COR-L47 (cell line): ENCODE measurements around the gene DGCR8.

Experiments
- DNase-seq: peaks from one replicate; lab custom pipeline; 2025; lab: John Stamatoyannopoulos, UW

DGCR8 gene

DNA sequence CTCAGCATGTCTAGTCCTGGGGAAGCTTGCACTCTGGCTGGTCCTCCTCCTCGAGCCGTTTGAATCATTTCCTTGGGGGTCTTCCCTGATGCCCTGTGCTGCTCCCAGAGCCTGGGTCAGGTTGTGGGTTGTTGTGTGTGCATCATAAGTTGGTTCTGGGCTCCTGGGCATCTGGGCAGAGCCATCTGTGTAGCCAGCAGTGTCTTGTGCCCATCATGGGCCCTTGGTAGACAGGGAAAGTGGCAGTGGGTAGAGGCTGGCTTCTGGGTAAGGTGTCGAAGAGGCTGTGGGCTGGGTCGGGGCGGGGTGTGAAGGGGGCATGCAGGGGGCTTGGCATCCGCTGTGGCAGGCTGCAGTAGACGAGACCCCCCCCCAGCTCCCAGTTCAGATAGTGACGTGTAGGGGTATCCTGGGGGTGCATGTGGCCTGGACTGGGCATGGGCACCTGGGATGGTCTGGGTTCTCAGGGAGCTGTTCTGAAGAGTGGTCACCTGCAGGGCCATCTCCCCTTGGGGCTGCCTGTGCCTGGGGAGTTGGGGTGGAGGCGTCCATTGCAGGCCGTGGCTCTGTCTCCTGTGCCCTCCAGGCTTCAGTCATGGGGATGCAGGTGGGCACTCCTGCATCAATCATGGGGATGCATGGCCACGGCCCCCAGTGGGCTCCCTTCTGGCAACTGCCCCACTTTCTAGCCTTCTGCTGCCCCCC is 44.2 kb downstream of the DGCR8 start:
- no peak for DNase-seq

DNA sequence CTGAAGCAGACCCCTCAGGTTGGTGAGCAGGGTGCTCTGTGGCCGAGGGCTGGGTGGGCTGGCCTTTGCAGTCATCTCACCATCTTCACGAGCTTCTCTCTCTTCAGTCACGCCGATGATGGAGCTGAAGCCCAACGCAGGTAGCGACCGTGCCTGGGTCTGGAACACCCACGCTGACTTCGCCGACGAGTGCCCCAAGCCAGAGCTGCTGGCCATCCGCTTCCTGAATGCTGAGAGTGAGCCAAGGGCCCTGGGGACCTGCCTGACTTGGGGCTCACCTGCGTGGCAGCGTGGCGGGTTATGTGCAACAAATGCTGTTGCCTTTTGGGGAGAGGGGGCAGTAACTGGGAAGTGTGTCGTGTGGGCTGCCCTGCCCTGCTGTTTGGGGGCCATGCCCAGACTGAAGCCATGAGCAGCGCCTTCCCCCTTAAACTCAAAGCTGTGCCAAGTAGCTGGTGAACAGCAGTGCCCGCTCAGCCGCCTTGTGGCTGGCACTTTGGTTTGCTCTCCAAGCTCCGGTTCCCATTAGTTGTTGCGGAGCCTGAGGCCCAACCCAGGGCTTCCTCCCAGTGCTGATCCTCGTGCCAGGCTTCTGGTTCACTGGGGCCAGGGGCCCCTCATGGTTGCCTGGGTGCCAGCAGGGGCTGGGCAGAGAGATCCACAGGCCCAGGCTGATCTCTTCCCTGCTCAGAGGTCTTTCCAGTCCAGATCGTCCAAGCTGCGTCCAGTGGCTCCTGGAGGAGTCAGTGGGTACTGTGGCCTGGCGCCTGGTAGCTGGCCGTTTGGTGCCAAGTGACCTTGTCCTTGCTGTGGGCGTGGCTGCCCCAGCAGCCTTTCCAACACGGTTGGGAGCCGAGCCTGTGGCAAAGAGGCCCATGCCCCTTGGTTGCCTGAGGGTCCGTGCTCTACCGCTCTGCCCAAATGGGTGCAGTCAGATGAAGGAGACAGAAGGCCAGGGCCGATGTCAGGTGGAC is 45.4 kb downstream of the DGCR8 start:
- DNase-seq: no peak

DNA sequence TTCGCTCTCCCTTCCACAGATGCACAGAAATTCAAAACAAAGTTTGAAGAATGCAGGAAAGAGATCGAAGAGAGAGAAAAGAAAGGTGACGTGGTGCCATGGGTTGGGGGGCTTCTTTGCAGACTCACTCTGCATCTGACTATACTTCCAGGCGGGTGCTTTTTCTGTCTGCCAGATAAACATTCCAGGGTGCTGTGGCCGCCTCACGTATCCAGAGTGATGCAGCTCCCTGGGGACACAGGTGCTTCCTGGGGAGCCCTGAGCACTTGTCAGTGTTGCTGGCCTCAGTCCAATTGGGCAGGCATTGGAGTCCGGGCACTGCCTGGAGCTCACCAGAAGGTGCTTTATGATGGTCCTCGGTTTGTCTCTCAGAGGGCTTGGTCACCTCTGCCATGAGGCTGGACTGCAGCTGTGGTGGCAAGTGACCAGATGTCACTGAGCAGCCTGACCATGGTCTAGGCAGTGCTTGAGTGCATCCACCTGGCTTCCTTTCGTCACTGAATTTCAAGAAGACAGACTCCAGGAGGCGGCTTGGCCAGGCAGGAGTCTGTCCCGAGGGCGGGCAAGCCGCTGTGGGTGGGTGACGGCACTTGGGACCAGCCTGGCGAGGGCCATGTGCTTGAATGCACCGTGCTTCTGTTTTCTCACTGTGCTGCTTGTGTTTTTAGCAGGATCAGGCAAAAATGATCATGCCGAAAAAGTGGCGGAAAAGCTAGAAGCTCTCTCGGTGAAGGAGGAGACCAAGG is 46.4 kb downstream of the DGCR8 start:
- DNase-seq: no peak

DNA sequence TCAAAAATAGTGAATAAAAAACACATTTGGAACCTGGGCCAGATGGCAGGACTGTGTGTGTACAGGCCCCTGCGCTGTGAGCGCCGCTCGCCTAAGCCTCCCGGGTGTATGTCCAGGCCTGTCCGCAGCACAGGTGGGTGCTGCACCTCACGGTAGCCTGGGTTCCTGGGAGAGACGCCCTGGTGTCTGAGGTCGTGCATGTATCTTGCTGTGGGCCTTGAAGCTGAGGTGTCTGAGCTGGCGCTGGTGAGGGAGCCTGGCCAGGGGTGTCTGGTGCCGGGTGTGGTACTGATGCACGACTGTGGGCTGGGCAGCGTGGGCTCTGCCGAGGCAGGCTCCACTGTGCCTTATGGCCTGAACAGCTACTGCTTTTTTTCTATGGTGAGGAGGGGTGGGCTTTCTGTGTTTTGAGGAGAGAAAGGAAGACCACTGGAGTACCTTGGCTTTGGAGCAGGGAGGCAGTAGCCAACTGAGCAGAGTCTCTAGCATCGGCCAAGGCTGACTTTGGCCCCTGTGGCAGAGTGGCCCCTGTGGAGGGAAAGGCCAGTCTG is 47.4 kb downstream of the DGCR8 start:
- DNase-seq: no peak

DNA sequence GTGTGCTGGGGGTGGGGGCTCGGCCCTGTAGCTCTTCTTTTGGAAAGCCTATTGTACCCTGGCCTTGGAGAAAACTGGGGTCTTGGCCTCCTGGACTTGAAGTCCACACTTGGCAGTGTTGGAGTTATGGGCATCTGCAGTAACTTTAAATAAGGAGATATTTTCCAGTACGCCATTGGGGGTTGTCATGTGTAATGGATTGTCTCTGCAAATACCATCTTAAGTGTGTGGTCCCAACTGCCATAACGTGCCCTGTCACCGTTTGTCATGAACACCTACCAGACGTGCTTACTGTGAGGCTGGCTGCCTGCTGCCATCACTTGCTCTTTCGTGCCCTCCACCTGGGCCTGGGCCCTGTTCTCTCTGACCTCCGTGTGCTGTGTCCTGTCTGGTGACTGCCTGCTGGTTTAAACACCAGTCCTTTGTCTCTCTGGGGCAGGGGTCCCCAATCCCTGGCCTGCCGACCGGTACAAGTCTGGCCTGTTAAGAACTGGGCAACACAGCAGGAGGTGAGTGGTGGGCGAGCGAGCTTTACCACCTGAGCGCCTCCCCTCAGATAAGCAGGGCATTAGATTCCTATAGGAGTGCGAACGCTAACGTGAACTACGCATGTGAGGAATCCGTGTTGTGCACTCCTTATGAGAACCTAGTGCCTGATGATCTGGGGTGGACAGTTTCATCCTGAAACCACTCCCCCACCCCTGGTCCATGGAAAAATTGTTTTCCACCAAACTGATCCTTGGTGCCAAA is 48.0 kb downstream of the DGCR8 start:
- no peak for DNase-seq

DNA sequence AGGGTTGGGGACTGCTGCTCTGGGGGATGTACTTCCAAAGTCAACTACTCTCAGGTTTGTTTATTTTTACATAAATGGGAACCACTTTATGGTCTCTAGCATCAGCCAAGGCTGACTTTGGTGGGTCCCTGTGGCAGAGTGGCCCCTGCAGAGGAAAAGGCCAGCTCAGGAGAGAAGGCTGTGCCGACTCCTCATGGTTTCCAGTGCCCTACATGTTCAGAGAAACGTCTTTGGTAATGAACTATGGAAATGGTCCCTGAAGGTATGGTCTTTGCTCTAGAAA is 48.5 kb downstream of the DGCR8 start:
- no peak for DNase-seq

DNA sequence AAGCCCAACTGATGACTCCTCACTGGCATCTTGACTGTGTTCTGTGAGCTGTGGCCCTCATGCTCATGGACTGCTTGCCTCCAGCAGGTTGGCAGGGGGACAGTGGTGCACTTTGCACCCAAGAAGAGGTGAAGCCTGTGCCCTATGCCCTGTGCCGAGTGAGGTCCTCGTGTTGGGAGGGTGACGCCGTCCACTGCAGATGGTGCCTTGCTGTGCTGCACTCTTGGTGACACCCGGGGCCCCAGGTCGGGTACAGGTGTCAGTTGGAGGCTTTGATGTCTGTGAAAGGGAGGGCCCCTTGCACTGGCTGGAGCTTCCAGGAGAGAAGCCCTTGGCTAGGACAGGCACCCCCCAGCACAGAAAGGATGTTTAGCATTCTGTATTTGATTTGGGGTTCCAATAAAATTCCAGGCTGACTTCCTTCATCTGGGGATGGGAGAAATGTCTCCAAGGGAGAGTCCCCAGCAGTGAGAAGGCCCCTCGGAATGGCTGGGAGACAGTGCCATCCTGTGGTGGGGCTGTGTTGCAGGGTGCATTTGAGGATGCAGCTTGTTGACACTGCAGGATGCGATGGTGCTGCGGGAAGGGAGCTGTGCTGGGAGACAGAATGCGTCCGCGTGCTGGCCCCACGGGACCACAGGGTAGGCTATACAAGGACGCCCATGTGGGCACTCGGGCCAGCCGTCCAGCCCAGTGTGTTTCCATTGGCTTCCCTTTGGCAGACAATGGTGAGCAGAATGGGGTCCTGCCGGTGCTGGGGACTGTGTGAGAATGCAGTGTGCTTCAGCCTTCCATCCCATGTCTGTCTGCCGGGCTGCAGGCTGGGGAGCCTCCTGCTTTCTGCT is 49.1 kb downstream of the DGCR8 start:
- no peak for DNase-seq

DNA sequence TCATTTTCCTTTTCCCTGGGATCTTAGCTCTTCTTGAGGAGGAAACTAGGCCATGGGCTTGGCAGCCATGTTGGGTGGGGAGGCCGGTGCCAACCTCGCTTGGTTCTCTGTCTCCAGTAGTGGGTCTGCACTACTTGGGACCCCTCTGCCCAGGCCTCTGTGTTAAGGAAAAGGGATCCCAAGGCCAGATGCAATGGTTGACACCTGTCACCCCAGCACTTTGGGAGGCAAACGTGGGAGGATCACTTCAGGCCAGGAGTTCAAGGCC is 49.6 kb downstream of the DGCR8 start:
- DNase-seq: no peak

DNA sequence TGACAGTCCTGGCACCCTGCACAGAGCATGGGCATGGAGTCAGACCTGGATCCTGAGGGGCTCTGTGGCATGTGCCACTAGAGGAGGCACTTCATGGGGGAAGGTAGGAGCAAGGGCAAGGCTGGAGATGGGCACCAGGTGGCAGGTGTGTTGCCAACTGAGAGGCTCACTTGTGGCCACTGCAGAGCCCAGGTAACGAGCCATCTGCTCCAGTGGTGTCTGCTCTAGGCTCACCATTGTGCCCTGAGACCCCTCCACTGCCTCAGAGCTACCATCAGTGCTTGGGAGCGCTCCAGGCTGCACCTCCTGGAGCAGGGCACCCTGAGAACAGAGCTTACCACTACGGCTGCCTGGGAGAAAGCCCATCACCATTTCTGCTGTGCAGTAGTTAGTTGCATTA is 50.3 kb downstream of the DGCR8 start:
- peak; percentile 58 for DNase-seq

DNA sequence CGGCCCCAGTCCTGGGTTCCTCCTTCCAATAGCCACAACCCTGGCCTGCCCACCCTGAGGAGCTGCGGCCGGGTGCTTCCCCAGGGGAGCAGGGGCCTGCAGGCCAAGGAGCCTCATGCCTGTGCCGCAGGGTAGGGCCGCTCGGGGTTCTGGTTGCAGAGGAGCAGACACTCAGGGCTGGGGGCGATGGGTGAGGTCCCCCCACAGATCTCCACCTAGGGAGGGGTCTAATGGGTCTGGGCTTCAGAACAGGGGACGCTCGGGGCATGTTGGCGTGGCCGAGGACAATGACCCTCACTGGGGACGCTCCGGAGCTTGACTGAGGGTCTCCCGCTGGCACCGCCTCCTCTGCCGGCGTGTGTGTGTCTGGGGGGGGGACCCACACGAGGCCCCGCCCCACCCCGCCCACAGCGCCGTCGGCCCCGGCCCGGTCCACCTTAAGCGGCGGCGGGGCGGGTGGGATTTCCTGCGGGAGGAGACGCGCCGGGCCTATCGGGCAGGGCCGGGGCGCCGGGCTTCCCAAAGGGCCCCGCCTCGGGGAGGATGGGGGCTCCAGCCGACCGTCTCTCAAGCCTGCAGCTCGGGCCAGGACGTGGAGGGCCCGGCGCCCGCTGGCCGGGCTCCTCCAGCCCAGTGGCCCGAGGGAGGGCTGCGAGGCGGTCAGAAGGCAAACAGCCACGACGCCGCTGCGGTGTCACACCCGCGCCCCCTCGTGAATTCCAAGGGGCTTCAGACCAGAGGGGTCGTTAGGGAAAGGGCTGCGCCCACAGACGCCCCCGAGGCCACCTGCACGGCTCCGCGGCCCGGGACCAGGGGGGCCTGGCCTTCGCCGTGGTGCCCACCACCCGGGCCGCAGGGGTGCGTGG is 50.9 kb downstream of the DGCR8 start:
- peak; percentile 57 for DNase-seq

DNA sequence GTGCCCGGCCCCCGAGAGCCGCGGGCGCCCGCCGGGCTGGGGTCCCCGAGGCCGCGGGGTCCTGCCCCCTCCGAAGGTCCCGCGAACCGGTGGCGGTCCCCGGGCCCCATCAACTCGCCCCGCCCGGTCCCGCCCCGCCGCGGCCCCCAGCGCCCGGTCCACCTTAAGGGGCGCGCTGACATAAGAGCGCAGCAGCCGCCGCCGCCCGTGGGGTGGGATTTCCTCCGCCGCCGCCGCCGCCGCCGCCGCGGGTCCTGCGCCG is 51.5 kb downstream of the DGCR8 start, which contains the start of gene ZDHHC8:
Gene ZDHHC8 (plus strand): TSS at position 208 of the 262 bp plus-strand sequence. CDS start 144 bp downstream, outside the sequence.
- DNase-seq: no peak

DNA sequence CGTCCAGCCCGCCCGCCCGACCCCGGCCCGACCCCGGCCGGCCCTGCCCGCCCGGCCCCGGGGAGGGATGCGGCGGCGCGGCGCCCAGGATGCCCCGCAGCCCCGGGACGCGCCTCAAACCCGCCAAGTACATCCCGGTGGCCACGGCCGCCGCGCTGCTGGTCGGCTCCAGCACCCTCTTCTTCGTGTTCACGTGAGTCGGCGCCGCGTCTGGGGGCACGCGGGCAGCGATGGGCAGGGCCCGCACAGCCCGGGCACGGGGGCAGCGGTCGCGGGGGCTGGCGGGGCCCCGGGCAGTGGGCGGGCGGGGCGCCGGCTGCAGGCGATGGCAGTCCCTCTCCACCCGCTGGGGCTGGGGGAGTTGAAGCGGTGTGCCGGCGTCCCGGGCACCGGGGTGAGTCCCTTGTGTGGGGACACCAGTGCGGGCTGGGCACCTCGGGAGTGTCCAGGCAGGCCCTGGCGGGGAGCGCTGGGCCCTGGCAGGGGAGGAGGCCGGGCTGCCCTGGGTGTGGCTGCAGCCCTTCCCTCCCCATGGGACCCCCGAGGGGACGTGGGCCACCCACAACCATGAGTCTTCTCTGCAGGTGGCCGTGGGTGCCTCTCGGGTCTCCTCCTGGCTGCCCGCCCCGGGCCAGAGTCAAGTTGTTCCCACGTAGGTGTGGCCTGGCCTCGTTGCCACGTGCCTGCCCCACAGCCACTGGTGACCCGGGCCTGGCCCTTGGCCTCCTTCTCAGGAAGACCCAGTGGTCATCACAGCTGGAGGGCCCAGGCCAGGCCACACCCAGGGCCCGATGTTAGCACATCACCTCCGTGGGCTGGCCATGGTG is 52.0 kb downstream of the DGCR8 start:
- DNase-seq: no peak

DNA sequence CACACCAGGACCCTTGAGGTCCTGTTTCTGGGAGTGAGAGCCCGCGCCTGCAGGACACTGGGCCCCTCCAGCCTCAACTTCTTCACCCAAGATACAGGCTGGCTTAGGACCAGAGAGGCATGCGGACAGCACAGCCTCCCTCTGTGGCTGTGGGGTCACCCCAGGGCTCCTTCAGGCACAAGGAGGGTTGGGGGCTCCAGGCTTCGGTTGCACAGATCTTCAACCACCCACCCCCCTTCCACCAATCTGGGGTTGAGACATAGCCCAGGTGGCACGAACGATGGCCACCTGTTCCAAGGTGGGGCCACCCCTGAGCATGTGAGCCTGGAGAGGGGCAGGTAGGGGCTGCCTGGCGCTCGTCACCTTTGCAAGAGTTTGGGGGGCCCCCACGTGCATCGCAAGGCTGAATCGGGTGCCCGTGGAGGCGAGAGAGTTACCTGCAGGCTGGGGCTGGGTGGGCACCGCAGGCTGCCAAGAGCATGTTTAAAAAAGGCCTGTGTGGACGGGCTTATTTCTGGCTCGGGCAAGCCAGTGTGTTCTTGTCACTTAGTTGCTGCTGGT is 52.7 kb downstream of the DGCR8 start:
- no peak for DNase-seq

DNA sequence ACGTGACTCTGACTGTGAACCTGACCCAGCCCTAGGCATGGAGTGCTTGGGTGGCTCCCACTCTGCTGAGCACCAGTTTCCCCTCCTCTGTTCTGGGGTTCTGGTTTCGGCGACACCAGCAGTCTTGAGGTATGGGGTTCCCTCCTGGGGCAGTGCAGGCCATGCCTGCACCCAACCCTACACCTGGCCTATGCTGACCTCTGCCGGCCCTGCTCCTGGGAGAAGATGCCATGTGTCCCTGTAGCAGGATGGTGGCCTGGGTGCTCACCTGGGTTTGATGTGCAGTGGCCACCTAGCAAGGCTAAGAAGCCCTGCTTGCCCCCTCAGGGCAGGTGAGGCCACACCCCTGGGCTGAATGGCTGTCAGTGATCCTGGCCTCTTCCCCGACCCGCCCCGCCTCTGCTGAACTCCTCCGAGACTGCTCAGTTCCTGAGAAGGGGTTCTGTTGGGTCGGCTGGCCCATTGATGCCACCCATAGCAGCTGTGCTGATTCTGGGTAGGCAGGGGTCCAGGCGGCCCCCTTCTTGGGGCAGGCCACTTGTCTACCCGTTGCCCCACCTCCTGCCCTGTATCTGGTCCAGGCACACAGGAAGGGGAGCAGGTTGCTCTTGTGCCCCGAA is 54.0 kb downstream of the DGCR8 start:
- DNase-seq: no peak

DNA sequence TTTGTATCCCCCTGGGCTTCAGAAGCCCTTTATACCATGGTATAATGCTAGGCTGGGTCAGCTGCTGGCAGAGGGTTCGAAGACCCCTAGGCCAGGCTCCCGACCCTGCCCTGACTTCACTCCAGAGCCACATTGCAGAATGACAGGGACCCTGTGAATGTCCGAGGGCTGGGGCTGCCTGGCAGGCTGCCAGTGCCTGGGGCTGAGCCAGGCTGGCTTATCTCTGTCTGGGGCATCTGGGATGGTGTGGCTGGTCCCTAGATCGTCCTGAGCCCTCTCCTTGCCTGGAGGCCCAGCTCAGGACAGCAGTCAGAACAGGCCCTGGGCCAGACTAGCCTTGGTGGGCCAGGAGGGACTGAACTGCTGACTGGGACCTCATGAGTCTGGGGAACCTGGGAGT is 55.2 kb downstream of the DGCR8 start:
- DNase-seq: no peak

DNA sequence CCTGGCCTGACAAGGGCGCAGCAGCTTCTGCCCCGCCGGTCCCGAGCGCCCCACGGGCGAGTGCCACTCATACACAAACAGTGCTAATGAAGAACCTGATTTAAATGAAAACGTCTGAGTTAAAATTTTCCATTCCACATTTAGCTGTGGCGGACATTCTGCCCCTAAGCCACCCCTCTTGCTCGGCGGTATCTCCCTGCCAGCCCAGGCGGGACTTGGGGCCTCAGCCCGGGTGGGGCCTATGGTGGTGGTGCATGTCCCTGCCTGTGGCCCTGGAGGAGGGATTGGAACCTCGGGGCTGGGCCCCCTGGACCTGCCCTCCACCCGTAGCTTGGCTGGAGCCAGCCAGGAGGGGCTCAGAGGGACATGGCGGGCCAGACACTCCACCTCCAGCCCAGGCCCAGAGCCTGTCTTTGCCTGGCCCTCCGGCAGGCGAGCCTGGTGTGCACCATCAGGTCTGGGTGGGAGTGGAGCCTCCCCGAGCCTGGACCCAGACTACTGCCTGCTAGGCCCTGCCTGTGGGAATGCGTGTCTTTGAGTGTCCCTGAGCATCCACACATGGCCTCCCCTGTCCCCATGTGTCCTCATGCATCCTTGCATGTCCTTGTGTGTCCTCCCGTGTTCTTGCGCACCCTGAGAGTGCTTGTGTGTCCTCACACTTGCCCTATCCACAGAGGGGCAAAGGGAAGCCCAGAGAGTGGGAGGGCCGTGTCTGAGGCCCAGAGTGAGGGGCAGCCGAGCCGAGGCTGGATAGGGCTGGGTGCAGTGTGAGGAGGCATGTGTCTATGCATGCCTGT is 56.0 kb downstream of the DGCR8 start:
- no peak for DNase-seq

DNA sequence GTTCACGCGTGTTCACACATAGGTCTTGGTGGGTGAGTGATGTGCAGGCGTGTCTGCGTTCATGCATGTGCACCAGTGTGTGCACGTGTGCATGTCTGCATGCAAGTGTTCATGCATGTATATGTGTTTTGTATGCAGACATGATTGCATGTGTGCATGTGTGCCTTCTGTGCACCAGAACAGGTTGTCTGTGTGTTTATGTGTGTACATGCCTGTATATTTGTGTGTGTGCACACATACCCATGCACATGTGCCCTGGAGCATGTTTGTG is 56.5 kb downstream of the DGCR8 start:
- no peak for DNase-seq

DNA sequence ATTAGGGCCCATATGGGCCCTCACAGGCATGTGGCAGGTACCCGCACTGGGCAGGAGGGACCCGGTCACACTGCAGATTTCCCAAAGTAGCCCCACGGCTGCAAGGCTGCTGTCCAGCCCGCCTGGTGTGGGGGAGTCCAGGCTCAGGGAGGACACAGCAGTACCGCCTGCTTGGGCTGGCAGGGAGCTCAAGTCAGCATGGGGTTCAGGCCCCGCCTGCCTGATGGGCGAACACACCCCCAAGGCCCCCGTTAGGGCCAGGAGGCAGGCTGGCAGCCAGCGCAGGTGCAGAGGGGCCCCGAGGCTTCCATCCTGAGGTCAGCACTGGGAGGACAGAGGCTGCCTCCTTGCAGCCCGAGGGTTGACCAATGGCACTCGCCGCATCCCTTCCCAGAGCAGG is 57.1 kb downstream of the DGCR8 start:
- DNase-seq: no peak
